ENCODE measurements around the gene LRP5. TPM values are rescaled to one million over a fixed set of nuclear protein-coding genes. Genes with fewer than 3 reads are reported as not detected.

LRP5 gene
- 40.3 TPM for polyA plus RNA-seq (2013, experiment 1 of 2)
- polyA plus RNA-seq (2013, experiment 2 of 2): 30.3 TPM

- no peak within 1 kb of the TSS for H3K27ac ChIP-seq (ENCODE audit: low read depth, low read length, severe bottlenecking)
- peak within 1 kb of the TSS; percentile 63 for H3K4me3 ChIP-seq (ENCODE audit: extremely low read depth, insufficient read depth, low read length, poor library complexity, severe bottlenecking)
- H3K4me1 ChIP-seq (ENCODE audit: control insufficient read depth, insufficient read depth, low read length, poor library complexity, severe bottlenecking): peaks cover 16% of the 10 kb centered on the region
- 2 to 6% methylated on average over 39 to 48 of the region's 85 CpGs for WGBS, 2 experiments (ENCODE audit: insufficient coverage in 2 of 2)
- no peaks in the 10 kb centered on the region for H3K36me3 ChIP-seq (ENCODE audit: control insufficient read depth, insufficient read depth, low read length)
- no peaks in the 10 kb centered on the region for H3K9me3 ChIP-seq (ENCODE audit: control insufficient read depth, low read length)
Observed at GRCh38 chr11:68312117-68312779, at the start of gene LRP5. LRP5 (plus strand) TSS chr11:68312591; CDS start chr11:68312715, 124 bp downstream.

- WGBS, 2 experiments (ENCODE audit: insufficient coverage in 2 of 2): 94 to 99% methylated on average over 12 to 13 of the region's 13 CpGs
Observed at GRCh38 chr11:68263444-68264035, 48.9 kb upstream of the LRP5 start.

GRCh38 chr11:68264244-68264643 is 48.1 kb upstream of the LRP5 start:
- no peaks in the 10 kb centered on the region for H3K4me1 ChIP-seq (ENCODE audit: control insufficient read depth, insufficient read depth, low read length, poor library complexity, severe bottlenecking)
- H3K9me3 ChIP-seq (ENCODE audit: control insufficient read depth, low read length): no peaks in the 10 kb centered on the region
- no peak overlapping the region for H3K27ac ChIP-seq (ENCODE audit: low read depth, low read length, severe bottlenecking)
- WGBS, 2 experiments (ENCODE audit: insufficient coverage in 2 of 2): 90 to 100% methylated on average over 1 of the region's 1 CpG
- no peak overlapping the region for H3K4me3 ChIP-seq (ENCODE audit: extremely low read depth, insufficient read depth, low read length, poor library complexity, severe bottlenecking)
- H3K36me3 ChIP-seq (ENCODE audit: control insufficient read depth, insufficient read depth, low read length): peaks cover 79% of the 10 kb centered on the region

More at GRCh38 chr11:68263444-68264035, 48.9 kb upstream of the LRP5 start:
- Histone ChIP-seq H3K27ac (ENCODE audit: low read depth, low read length, severe bottlenecking) (no peak overlapping the region), H3K4me3 (ENCODE audit: extremely low read depth, insufficient read depth, low read length, poor library complexity, severe bottlenecking) (no peak overlapping the region), H3K9me3 (ENCODE audit: control insufficient read depth, low read length) (no peaks in the 10 kb centered on the region), H3K4me1 (ENCODE audit: control insufficient read depth, insufficient read depth, low read length, poor library complexity, severe bottlenecking) (no peaks in the 10 kb centered on the region), H3K36me3 (ENCODE audit: control insufficient read depth, insufficient read depth, low read length) (peaks cover 77% of the 10 kb centered on the region)

GRCh38 chr11:68264741-68265540 is 47.5 kb upstream of the LRP5 start:
- no peaks in the 10 kb centered on the region for H3K9me3 ChIP-seq (ENCODE audit: control insufficient read depth, low read length)
- peaks cover 2% of the 10 kb centered on the region for H3K4me1 ChIP-seq (ENCODE audit: control insufficient read depth, insufficient read depth, low read length, poor library complexity, severe bottlenecking)
- WGBS, 2 experiments (ENCODE audit: insufficient coverage in 2 of 2): 90 to 94% methylated on average over 12 to 13 of the region's 13 CpGs
- no peak overlapping the region for H3K4me3 ChIP-seq (ENCODE audit: extremely low read depth, insufficient read depth, low read length, poor library complexity, severe bottlenecking)
- H3K36me3 ChIP-seq (ENCODE audit: control insufficient read depth, insufficient read depth, low read length): peaks cover 83% of the 10 kb centered on the region
- H3K27ac ChIP-seq (ENCODE audit: low read depth, low read length, severe bottlenecking): no peak overlapping the region

GRCh38 chr11:68266121-68266891 is 46.1 kb upstream of the LRP5 start:
- Histone ChIP-seq H3K4me3 (ENCODE audit: extremely low read depth, insufficient read depth, low read length, poor library complexity, severe bottlenecking) (no peak overlapping the region), H3K9me3 (ENCODE audit: control insufficient read depth, low read length) (no peaks in the 10 kb centered on the region), H3K36me3 (ENCODE audit: control insufficient read depth, insufficient read depth, low read length) (peaks cover 75% of the 10 kb centered on the region), H3K27ac (ENCODE audit: low read depth, low read length, severe bottlenecking) (no peak overlapping the region), H3K4me1 (ENCODE audit: control insufficient read depth, insufficient read depth, low read length, poor library complexity, severe bottlenecking) (peaks cover 11% of the 10 kb centered on the region)
- 93 to 94% methylated on average over 11 of the region's 16 CpGs for WGBS, 2 experiments (ENCODE audit: insufficient coverage in 2 of 2)

- no peak overlapping the region for H3K27ac ChIP-seq (ENCODE audit: low read depth, low read length, severe bottlenecking)
- no peak overlapping the region for H3K4me3 ChIP-seq (ENCODE audit: extremely low read depth, insufficient read depth, low read length, poor library complexity, severe bottlenecking)
- peaks cover 66% of the 10 kb centered on the region for H3K36me3 ChIP-seq (ENCODE audit: control insufficient read depth, insufficient read depth, low read length)
- peaks cover 11% of the 10 kb centered on the region for H3K4me1 ChIP-seq (ENCODE audit: control insufficient read depth, insufficient read depth, low read length, poor library complexity, severe bottlenecking)
- no peaks in the 10 kb centered on the region for H3K9me3 ChIP-seq (ENCODE audit: control insufficient read depth, low read length)
- 95 to 97% methylated on average over 9 of the region's 12 CpGs for WGBS, 2 experiments (ENCODE audit: insufficient coverage in 2 of 2)
Observed at GRCh38 chr11:68266936-68267880, 45.2 kb upstream of the LRP5 start.

- Histone ChIP-seq H3K4me3 (ENCODE audit: extremely low read depth, insufficient read depth, low read length, poor library complexity, severe bottlenecking) (no peak overlapping the region), H3K27ac (ENCODE audit: low read depth, low read length, severe bottlenecking) (no peak overlapping the region), H3K36me3 (ENCODE audit: control insufficient read depth, insufficient read depth, low read length) (peaks cover 60% of the 10 kb centered on the region), H3K4me1 (ENCODE audit: control insufficient read depth, insufficient read depth, low read length, poor library complexity, severe bottlenecking) (peaks cover 12% of the 10 kb centered on the region), H3K9me3 (ENCODE audit: control insufficient read depth, low read length) (no peaks in the 10 kb centered on the region)
- WGBS, 2 experiments (ENCODE audit: insufficient coverage in 2 of 2): 98 to 100% methylated on average over 5 of the region's 6 CpGs
Observed at GRCh38 chr11:68267881-68268240, 44.5 kb upstream of the LRP5 start.

GRCh38 chr11:68269414-68270081 is 42.8 kb upstream of the LRP5 start:
- Histone ChIP-seq H3K4me3 (ENCODE audit: extremely low read depth, insufficient read depth, low read length, poor library complexity, severe bottlenecking) (no peak overlapping the region), H3K36me3 (ENCODE audit: control insufficient read depth, insufficient read depth, low read length) (peaks cover 43% of the 10 kb centered on the region), H3K9me3 (ENCODE audit: control insufficient read depth, low read length) (no peaks in the 10 kb centered on the region), H3K27ac (ENCODE audit: low read depth, low read length, severe bottlenecking) (peak overlapping the region; percentile 63), H3K4me1 (ENCODE audit: control insufficient read depth, insufficient read depth, low read length, poor library complexity, severe bottlenecking) (peaks cover 14% of the 10 kb centered on the region)
- 86 to 97% methylated on average over 2 to 8 of the region's 10 CpGs for WGBS, 2 experiments (ENCODE audit: insufficient coverage in 2 of 2)

- Histone ChIP-seq H3K4me1 (ENCODE audit: control insufficient read depth, insufficient read depth, low read length, poor library complexity, severe bottlenecking) (peaks cover 14% of the 10 kb centered on the region), H3K9me3 (ENCODE audit: control insufficient read depth, low read length) (no peaks in the 10 kb centered on the region), H3K4me3 (ENCODE audit: extremely low read depth, insufficient read depth, low read length, poor library complexity, severe bottlenecking) (peak overlapping the region; percentile 95), H3K27ac (ENCODE audit: low read depth, low read length, severe bottlenecking) (peak overlapping the region; percentile 96), H3K36me3 (ENCODE audit: control insufficient read depth, insufficient read depth, low read length) (peaks cover 34% of the 10 kb centered on the region)
- 79 to 93% methylated on average over 6 to 7 of the region's 8 CpGs for WGBS, 2 experiments (ENCODE audit: insufficient coverage in 2 of 2)
Observed at GRCh38 chr11:68270196-68271022, 42.0 kb upstream of the LRP5 start.

All from mesodermal cell (in vitro differentiated cells).